IMR-90 (cell line): Measurements from ENCODE around the gene NELL2. TPM values are rescaled to one million over a fixed set of nuclear protein-coding genes. Genes with fewer than 3 reads are reported as not detected.

Experiments used
- ATAC-seq: fragments of 200-7000 bp; cut with Tn5 transposase; 2 replicates; pipeline ENCODE4 v1.9.1; 2020; ENCODE audit warnings: low read depth, mild to moderate bottlenecking, moderate library complexity
- BruUV-seq: library from RNA; stranded (reverse); fragments of 400-500 nt; replicated peaks from 2 replicates; lab custom pipeline; 2021; lab: Mats Ljungman, UMichigan
- CTCF ChIA-PET: fragments of 300-600 bp; formaldehyde crosslinking; extraction: SDS; loops from one replicate; lab custom pipeline; 2021; ENCODE audit warnings: antibody characterized with exemption; lab: Yijun Ruan, JAX
- POLR2A ChIA-PET: fragments of 300-600 bp; sonication (Branson Sonifier 250); formaldehyde crosslinking; loops from one replicate; lab custom pipeline; 2022; ENCODE audit warnings: antibody characterized with exemption; ENCODE audit not compliant: unreplicated experiment; lab: Charles Lee
- DNase-seq: peaks from one replicate; pipeline ENCODE4 v3.0.0; 2013
- H2AFZ ChIP-seq: replicated peaks from 2 replicates; pipeline ENCODE3; 2013; ENCODE audit warnings: low read length, mild to moderate bottlenecking; ENCODE audit not compliant: poor library complexity
- H2AK5ac ChIP-seq: 2 replicates; pipeline ENCODE4 v1.6.1; 2013; ENCODE audit warnings: low read depth, low read length, inconsistent platforms
- H2AK9ac ChIP-seq: replicated peaks from 2 replicates; pipeline ENCODE3; 2013; ENCODE audit warnings: mild to moderate bottlenecking, low read depth, low read length, moderate library complexity; ENCODE audit not compliant: poor library complexity
- H2BK120ac ChIP-seq: 2 replicates; pipeline ENCODE4 v1.6.1; 2013; ENCODE audit warnings: low read depth, low read length, inconsistent platforms
- H2BK15ac ChIP-seq: 3 replicates; pipeline ENCODE4 v1.6.1; 2013; ENCODE audit warnings: low read depth, low read length, inconsistent platforms
- H2BK20ac ChIP-seq: 2 replicates; pipeline ENCODE4 v1.6.1; 2013; ENCODE audit warnings: low read depth, mild to moderate bottlenecking, inconsistent platforms, low read length, moderate library complexity
- H2BK5ac ChIP-seq: 2 replicates; pipeline ENCODE4 v1.6.1; 2013; ENCODE audit warnings: mild to moderate bottlenecking, low read depth, low read length, inconsistent platforms; ENCODE audit not compliant: poor library complexity, severe bottlenecking
- H3K14ac ChIP-seq: replicated peaks from 2 replicates; pipeline ENCODE4 v1.6.1; 2013; ENCODE audit warnings: low read depth, low read length, inconsistent platforms
- H3K18ac ChIP-seq: 2 replicates; pipeline ENCODE4 v1.6.1; 2013; ENCODE audit warnings: low read depth, low read length, control low read depth
- H3K23ac ChIP-seq: 2 replicates; pipeline ENCODE4 v1.6.1; 2013; ENCODE audit warnings: low read depth, low read length, inconsistent platforms
- H3K27ac ChIP-seq: 2 replicates; pipeline ENCODE4 v1.5.1; 2013; ENCODE audit warnings: mild to moderate bottlenecking, control low read depth, low read length; ENCODE audit not compliant: insufficient read depth
- H3K27me3 ChIP-seq: 2 replicates; pipeline ENCODE4 v1.6.1; 2013; ENCODE audit warnings: low read length; ENCODE audit not compliant: control insufficient read depth, insufficient read depth
- H3K36me3 ChIP-seq: 2 replicates; pipeline ENCODE4 v1.6.1; 2013; ENCODE audit warnings: low read length, mixed read lengths; ENCODE audit not compliant: control insufficient read depth, insufficient read depth
- H3K4ac ChIP-seq: 2 replicates; pipeline ENCODE4 v1.6.1; 2013; ENCODE audit warnings: low read depth, low read length, inconsistent platforms
- H3K4me1 ChIP-seq: 2 replicates; pipeline ENCODE4 v1.6.1; 2013; ENCODE audit warnings: low read length, mixed read lengths; ENCODE audit not compliant: control insufficient read depth, insufficient read depth
- H3K4me2 ChIP-seq: 2 replicates; pipeline ENCODE4 v1.6.1; 2013; ENCODE audit warnings: low read depth, mild to moderate bottlenecking, control low read depth, low read length, moderate library complexity
- H3K4me3 ChIP-seq: 2 replicates; pipeline ENCODE4 v1.5.1; 2013; ENCODE audit warnings: low read depth, mild to moderate bottlenecking, control low read depth, low read length, moderate library complexity; ENCODE audit not compliant: insufficient read depth
- H3K56ac ChIP-seq: 2 replicates; pipeline ENCODE4 v1.6.1; 2013; ENCODE audit warnings: low read length, inconsistent platforms; ENCODE audit not compliant: insufficient read depth; ENCODE audit errors: extremely low read depth
- H3K79me1 ChIP-seq, 2 experiments: 2 replicates each; pipeline ENCODE4 v1.6.1; 2013; ENCODE audit warnings: low read length in 2 of 2, inconsistent platforms in 1 of 2, low read depth in 1 of 2
- H3K9ac ChIP-seq: 2 replicates; pipeline ENCODE4 v1.6.1; 2013; ENCODE audit warnings: low read depth, low read length, control low read depth
- H3K9me1 ChIP-seq: 2 replicates; pipeline ENCODE4 v1.6.1; 2013; ENCODE audit warnings: low read length, inconsistent platforms; ENCODE audit not compliant: insufficient read depth
- H3K9me3 ChIP-seq: 2 replicates; pipeline ENCODE4 v1.6.1; 2013; ENCODE audit warnings: low read length; ENCODE audit not compliant: control insufficient read depth, insufficient read depth
- H4K20me1 ChIP-seq: 2 replicates; pipeline ENCODE4 v1.6.1; 2013; ENCODE audit warnings: low read length, inconsistent platforms; ENCODE audit not compliant: insufficient read depth
- H4K5ac ChIP-seq: 2 replicates; pipeline ENCODE4 v1.6.1; 2013; ENCODE audit warnings: mild to moderate bottlenecking, low read depth, low read length, control low read depth
- H4K8ac ChIP-seq, 2 experiments: 2 replicates each; pipeline ENCODE4 v1.6.1; 2013; ENCODE audit warnings: low read depth in 2 of 2, low read length in 2 of 2, control low read depth in 1 of 2, inconsistent platforms in 1 of 2
- H4K91ac ChIP-seq: 2 replicates; pipeline ENCODE4 v1.6.1; 2013; ENCODE audit warnings: low read depth, low read length, inconsistent platforms; ENCODE audit not compliant: insufficient read depth
- BHLHE40 ChIP-seq: fragments of 150-350 bp; IDR thresholded peaks from 2 replicates; pipeline ENCODE4 v1.6.1; 2016; ENCODE audit warnings: mild to moderate bottlenecking, low read depth, low read length
- CEBPB ChIP-seq: IDR thresholded peaks from 2 replicates; pipeline ENCODE4 v1.6.1; 2012; ENCODE audit warnings: low read depth, low read length, improper control_type of control experiment
- CHD1 ChIP-seq: IDR thresholded peaks from 2 replicates; pipeline ENCODE4 v1.6.1; 2012; ENCODE audit warnings: low read depth, low read length, improper control_type of control experiment
- FOS ChIP-seq: fragments of 150-350 bp; IDR thresholded peaks from 2 replicates; pipeline ENCODE4 v1.6.1; 2016; ENCODE audit warnings: low read depth, low read length
- MAFK ChIP-seq: IDR thresholded peaks from 2 replicates; pipeline ENCODE4 v1.6.1; 2012; ENCODE audit warnings: low read depth, low read length, improper control_type of control experiment
- MAZ ChIP-seq: IDR thresholded peaks from 2 replicates; pipeline ENCODE4 v1.6.1; 2012; ENCODE audit warnings: low read depth, mild to moderate bottlenecking, low read length, improper control_type of control experiment, moderate library complexity, borderline replicate concordance
- MXI1 ChIP-seq: IDR thresholded peaks from 2 replicates; pipeline ENCODE4 v1.6.1; 2012; ENCODE audit warnings: low read depth, mild to moderate bottlenecking, low read length, moderate library complexity, borderline replicate concordance
- NFE2L2 ChIP-seq: fragments of 150-350 bp; IDR thresholded peaks from 2 replicates; pipeline ENCODE4 v1.6.1; 2016; ENCODE audit warnings: low read depth, mild to moderate bottlenecking, low read length
- POLR2A ChIP-seq: IDR thresholded peaks from 2 replicates; pipeline ENCODE4 v1.6.1; 2012; ENCODE audit warnings: mild to moderate bottlenecking, low read depth, low read length
- RAD21 ChIP-seq: IDR thresholded peaks from 2 replicates; pipeline ENCODE4 v1.6.1; 2012; ENCODE audit warnings: low read length, improper control_type of control experiment
- RCOR1 ChIP-seq: IDR thresholded peaks from 2 replicates; pipeline ENCODE4 v1.6.1; 2012; ENCODE audit warnings: mild to moderate bottlenecking, low read length, improper control_type of control experiment; ENCODE audit not compliant: insufficient replicate concordance
- RFX5 ChIP-seq: IDR thresholded peaks from 2 replicates; pipeline ENCODE4 v1.8.0; 2012; ENCODE audit warnings: low read depth, mild to moderate bottlenecking, low read length, moderate library complexity
- SMC3 ChIP-seq: fragments of 150-350 bp; IDR thresholded peaks from 2 replicates; pipeline ENCODE4 v1.6.1; 2016; ENCODE audit warnings: low read depth, mild to moderate bottlenecking, antibody characterized with exemption, low read length, moderate library complexity
- WGBS, 2 experiments: methylation state at CpG; one replicate each; pipeline versions ENCODE4 v1.1.5 to v1.1.7; 2013; ENCODE audit warnings: missing lambda C conversion rate in 2 of 2; ENCODE audit not compliant: insufficient read length in 1 of 2; ENCODE audit errors: extremely low coverage in 2 of 2; 5-methylcytosine and 5-hydroxymethylcytosine counted together
- dilution Hi-C: fragments of 300-500 bp; cut with HindIII; formaldehyde crosslinking; loops from one replicate; pipeline ENCODE4 v1.14.3; 2018; ENCODE audit warnings: low sequenced_read_pairs; ENCODE audit not compliant: unreplicated experiment
- in situ Hi-C: fragments of 300-500 bp; cut with MboI; formaldehyde crosslinking; loops from 3 replicates; pipeline ENCODE4 v1.14.3; 2019; ENCODE audit warnings: low sequenced_read_pairs, inconsistent platforms, mixed read lengths
- intact Hi-C: fragments of 100-400 bp; cut with micrococcal nuclease; formaldehyde crosslinking; loops from 2 replicates; pipeline ENCODE4 v1.10.0; 2022
- polyA plus RNA-seq, 3 experiments: library from polyadenylated mRNA; depleted of rRNA; stranded (reverse); fragments of >200 nt; gene quantifications; 2 replicates each; pipeline ENCODE4 v1.2.3, GENCODE V29; 2012; ENCODE audit warnings: low replicate concordance in 1 of 3
- total RNA-seq: library from RNA; depleted of rRNA; stranded (reverse); fragments of >200 nt; gene quantifications from 2 replicates; pipeline ENCODE4 v1.2.3, GENCODE V29; 2012
- TF ChIP-seq, protein P1 (sequence below): conservative IDR thresholded peaks from 2 replicates; pipeline ENCODE4 v1.5.1; 2012; ENCODE audit warnings: mild to moderate bottlenecking, low read depth, low read length, improper control_type of control experiment
- TF ChIP-seq, protein P2 (sequence below): fragments of 150-350 bp; IDR thresholded peaks from 2 replicates; pipeline ENCODE4 v1.6.1; 2017; ENCODE audit warnings: mild to moderate bottlenecking, antibody characterized with exemption, low read length, low read depth
- TF ChIP-seq, protein P3 (sequence below): fragments of 150-350 bp; IDR thresholded peaks from 2 replicates; pipeline ENCODE4 v1.6.1; 2016; ENCODE audit warnings: low read depth, mild to moderate bottlenecking, low read length, moderate library complexity, borderline replicate concordance

NELL2 gene
- total and polyA plus RNA-seq, 2 of the 4 experiments (the other 2 are of a cell fraction), result 0.18 to 0.26 TPM

DNA sequence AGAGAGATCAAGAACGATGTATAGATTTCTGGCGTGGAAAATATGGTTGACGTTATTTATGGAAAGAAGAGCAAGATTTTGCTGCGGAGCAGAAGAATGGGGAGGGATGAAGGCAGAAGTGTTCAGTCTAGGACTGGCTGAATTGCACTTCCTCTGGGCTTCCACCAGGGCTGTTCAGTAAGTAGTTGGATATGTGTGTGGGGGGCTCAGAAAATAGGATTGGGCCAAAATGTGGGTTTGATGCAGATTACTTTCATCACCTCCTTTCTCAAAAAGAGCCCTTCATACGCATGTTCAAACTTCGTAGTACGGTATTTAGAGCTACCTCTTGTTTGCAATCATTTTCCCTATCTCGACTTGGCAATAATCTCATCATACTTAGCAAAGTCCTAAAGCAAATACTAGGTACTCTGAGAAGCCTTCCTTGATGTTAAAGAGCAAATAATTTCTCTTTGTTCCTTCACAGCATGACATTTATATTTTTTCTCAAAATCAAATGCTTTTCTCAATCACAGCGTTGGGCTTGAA is 349.4 kb downstream of the NELL2 start:
- Histone ChIP-seq H4K20me1 (no peaks in the 10 kb centered on the region), H3K56ac (no peak overlapping the region), H3K18ac (no peak overlapping the region), H2BK20ac (no peak overlapping the region), H3K27ac (no peak overlapping the region), H3K27me3 (no peaks in the 10 kb centered on the region), H2AFZ (no peak overlapping the region), H2BK5ac (no peak overlapping the region), H3K23ac (no peak overlapping the region), H3K4me1 (no peaks in the 10 kb centered on the region), H3K79me1 (no peaks in the 10 kb centered on the region), H3K14ac (no peak overlapping the region), H3K9ac (no peak overlapping the region), H3K4me3 (no peak overlapping the region), H2BK120ac (no peak overlapping the region), H3K36me3 (no peaks in the 10 kb centered on the region), H4K8ac (no peak overlapping the region), H2AK9ac (no peak overlapping the region), H3K4ac (no peak overlapping the region), H3K4me2 (no peak overlapping the region), H2AK5ac (no peak overlapping the region), H3K9me3 (no peaks in the 10 kb centered on the region), H4K5ac (no peak overlapping the region), H2BK15ac (no peak overlapping the region), H4K91ac (no peak overlapping the region), H3K9me1 (no peaks in the 10 kb centered on the region)
- ATAC-seq, result no peak
- in situ Hi-C loops, result no loop called here
- intact Hi-C loops, result no loop called here
- DNase-seq, result no peak
- ChIA-PET CTCF (no interaction called here), POLR2A (no interaction called here)
- TF ChIP-seq BHLHE40 (no peak), RCOR1 (no peak), RAD21 (no peak), NFE2L2 (no peak), SMC3 (no peak), MAZ (no peak), MXI1 (no peak), MAFK (no peak), RFX5 (no peak), CEBPB (no peak), FOS (no peak), CHD1 (no peak), POLR2A (no peak)
- TF ChIP-seq, protein P1, sequence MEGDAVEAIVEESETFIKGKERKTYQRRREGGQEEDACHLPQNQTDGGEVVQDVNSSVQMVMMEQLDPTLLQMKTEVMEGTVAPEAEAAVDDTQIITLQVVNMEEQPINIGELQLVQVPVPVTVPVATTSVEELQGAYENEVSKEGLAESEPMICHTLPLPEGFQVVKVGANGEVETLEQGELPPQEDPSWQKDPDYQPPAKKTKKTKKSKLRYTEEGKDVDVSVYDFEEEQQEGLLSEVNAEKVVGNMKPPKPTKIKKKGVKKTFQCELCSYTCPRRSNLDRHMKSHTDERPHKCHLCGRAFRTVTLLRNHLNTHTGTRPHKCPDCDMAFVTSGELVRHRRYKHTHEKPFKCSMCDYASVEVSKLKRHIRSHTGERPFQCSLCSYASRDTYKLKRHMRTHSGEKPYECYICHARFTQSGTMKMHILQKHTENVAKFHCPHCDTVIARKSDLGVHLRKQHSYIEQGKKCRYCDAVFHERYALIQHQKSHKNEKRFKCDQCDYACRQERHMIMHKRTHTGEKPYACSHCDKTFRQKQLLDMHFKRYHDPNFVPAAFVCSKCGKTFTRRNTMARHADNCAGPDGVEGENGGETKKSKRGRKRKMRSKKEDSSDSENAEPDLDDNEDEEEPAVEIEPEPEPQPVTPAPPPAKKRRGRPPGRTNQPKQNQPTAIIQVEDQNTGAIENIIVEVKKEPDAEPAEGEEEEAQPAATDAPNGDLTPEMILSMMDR, result no peak
- TF ChIP-seq, protein P2, sequence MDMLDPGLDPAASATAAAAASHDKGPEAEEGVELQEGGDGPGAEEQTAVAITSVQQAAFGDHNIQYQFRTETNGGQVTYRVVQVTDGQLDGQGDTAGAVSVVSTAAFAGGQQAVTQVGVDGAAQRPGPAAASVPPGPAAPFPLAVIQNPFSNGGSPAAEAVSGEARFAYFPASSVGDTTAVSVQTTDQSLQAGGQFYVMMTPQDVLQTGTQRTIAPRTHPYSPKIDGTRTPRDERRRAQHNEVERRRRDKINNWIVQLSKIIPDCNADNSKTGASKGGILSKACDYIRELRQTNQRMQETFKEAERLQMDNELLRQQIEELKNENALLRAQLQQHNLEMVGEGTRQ, result no peak
- TF ChIP-seq, protein P3, sequence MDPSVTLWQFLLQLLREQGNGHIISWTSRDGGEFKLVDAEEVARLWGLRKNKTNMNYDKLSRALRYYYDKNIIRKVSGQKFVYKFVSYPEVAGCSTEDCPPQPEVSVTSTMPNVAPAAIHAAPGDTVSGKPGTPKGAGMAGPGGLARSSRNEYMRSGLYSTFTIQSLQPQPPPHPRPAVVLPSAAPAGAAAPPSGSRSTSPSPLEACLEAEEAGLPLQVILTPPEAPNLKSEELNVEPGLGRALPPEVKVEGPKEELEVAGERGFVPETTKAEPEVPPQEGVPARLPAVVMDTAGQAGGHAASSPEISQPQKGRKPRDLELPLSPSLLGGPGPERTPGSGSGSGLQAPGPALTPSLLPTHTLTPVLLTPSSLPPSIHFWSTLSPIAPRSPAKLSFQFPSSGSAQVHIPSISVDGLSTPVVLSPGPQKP, result no peak
- dilution Hi-C loops, result no loop called here
- whole genome bisulfite sequencing, 2 experiments, result 78 to 100% methylated on average over 4 of the region's 9 CpGs
- no TSS peak for BruUV-seq
